Erythroblast (primary cell): Measurements from ENCODE around the gene HIRA.
"Not testable (repeated sequence)": the region's sequence is repeated elsewhere in the genome, so short reads cannot be mapped to it uniquely, and the experiment has no call there.

Experiments used
- DNase-seq, 2 experiments: peaks; one replicate each; lab custom pipeline; 2025; lab: John Stamatoyannopoulos, UW
- GATA1 ChIP-seq: IDR thresholded peaks from 2 replicates; pipeline ENCODE4 v1.6.1; 2011; ENCODE audit warnings: low read depth, mild to moderate bottlenecking, control low read depth, low read length, moderate library complexity
- POLR2A ChIP-seq: IDR thresholded peaks from 2 replicates; pipeline ENCODE4 v1.6.1; 2011; ENCODE audit warnings: mild to moderate bottlenecking, low read length

The HIRA gene

GRCh38 chr22:19325296-19325948, 106.1 kb downstream of the HIRA start:
- no peak for TF ChIP-seq GATA1
- no peak for TF ChIP-seq POLR2A
- DNase-seq = no peak

GRCh38 chr22:19323420-19323819, 108.1 kb downstream of the HIRA start:
- DNase-seq = not testable (repeated sequence)

GRCh38 chr22:19321757-19322156, 109.8 kb downstream of the HIRA start:
- no peak for DNase-seq
- TF ChIP-seq POLR2A (no peak), GATA1 (no peak)

GRCh38 chr22:19320136-19320535, 111.4 kb downstream of the HIRA start:
- not testable (repeated sequence) for DNase-seq

- DNase-seq = no peak
- no peak for TF ChIP-seq GATA1
- TF ChIP-seq POLR2A = no peak
These were observed 112.3 kb downstream of the HIRA start for GRCh38 chr22:19319281-19319680.

GRCh38 chr22:19317865-19318264, 113.7 kb downstream of the HIRA start:
- DNase-seq = no peak
- TF ChIP-seq GATA1 = no peak
- no peak for TF ChIP-seq POLR2A

GRCh38 chr22:19307872-19308271, 123.7 kb downstream of the HIRA start:
- DNase-seq = no peak
- TF ChIP-seq GATA1 (no peak), POLR2A (no peak)

GRCh38 chr22:19306535-19306934, 125.0 kb downstream of the HIRA start:
- DNase-seq = not testable (repeated sequence)

- no peak for DNase-seq
- TF ChIP-seq POLR2A (no peak), GATA1 (no peak)
These were observed 127.0 kb downstream of the HIRA start for GRCh38 chr22:19304547-19304946.

- no peak for TF ChIP-seq GATA1
- DNase-seq = no peak
These were observed 127.7 kb downstream of the HIRA start for GRCh38 chr22:19303785-19304184.

GRCh38 chr22:19295733-19296132, 135.8 kb downstream of the HIRA start:
- no peak for TF ChIP-seq POLR2A
- TF ChIP-seq GATA1 = no peak
- DNase-seq = no peak

- no peak for DNase-seq
- TF ChIP-seq POLR2A (no peak), GATA1 (no peak)
These were observed 138.9 kb downstream of the HIRA start for GRCh38 chr22:19292458-19293230.

GRCh38 chr22:19291580-19292457, 139.7 kb downstream of the HIRA start, which contains the start of gene CLTCL1:
Gene CLTCL1, minus strand, starts transcription at chr22:19291719. Its CDS starts 78 bp downstream, at chr22:19291641.
- DNase-seq = peak; percentile 83 to 86

GRCh38 chr22:19291218-19291579, 140.3 kb downstream of the HIRA start:
- DNase-seq = peak; percentile 47 to 50

More at GRCh38 chr22:19291580-19292457, 139.7 kb downstream of the HIRA start, which contains the start of gene CLTCL1:
- TF ChIP-seq GATA1 (no peak), POLR2A (no peak)

More at GRCh38 chr22:19291218-19291579, 140.3 kb downstream of the HIRA start:
- TF ChIP-seq POLR2A = no peak
- no peak for TF ChIP-seq GATA1
